Cardiac muscle cell (in vitro differentiated cells and primary cell): ENCODE data around the gene CUX1. TPM values are rescaled to one million over a fixed set of nuclear protein-coding genes. Genes with fewer than 3 reads are reported as not detected.

ENCODE experiments used
- DNase-seq, 2 donors: peaks; one replicate each; pipeline versions ENCODE4 v3.0.0 to v3.0.0-alpha.2; 2010 to 2017; ENCODE audit warnings: low read depth in 1 of 2, low spot score in 1 of 2
- H3K27ac ChIP-seq: fragments of 200-600 bp; sonication (generic); 2 replicates; pipeline ENCODE4 v1.5.1; 2016
- H3K27me3 ChIP-seq: fragments of 200-600 bp; sonication (generic); 2 replicates; pipeline ENCODE4 v1.6.0; 2016; ENCODE audit warnings: control low read depth
- H3K36me3 ChIP-seq: fragments of 200-600 bp; sonication (generic); 2 replicates; pipeline ENCODE4 v1.5.1; 2016; ENCODE audit warnings: control low read depth
- H3K4me1 ChIP-seq: fragments of 200-600 bp; sonication (generic); 2 replicates; pipeline ENCODE4 v1.8.1; 2017; ENCODE audit warnings: low read depth, mild to moderate bottlenecking, mixed run types
- H3K4me3 ChIP-seq: fragments of 200-600 bp; sonication (generic); 2 replicates; pipeline ENCODE4 v1.5.1; 2016; ENCODE audit warnings: mild to moderate bottlenecking
- H3K9me3 ChIP-seq: fragments of 200-600 bp; sonication (generic); 2 replicates; pipeline ENCODE4 v1.5.1; 2017; ENCODE audit warnings: low read depth, mild to moderate bottlenecking, control low read depth
- polyA plus RNA-seq: library from polyadenylated mRNA; unstranded; fragments of >200 nt; fragmentation: Nextera tagmentation; extraction: Ambion mirVana; gene quantifications from 2 replicates; pipeline ENCODE4 v1.2.1, GENCODE V29; 2016
- total RNA-seq: library from RNA; depleted of rRNA; stranded (reverse); fragments of >200 nt; gene quantifications from 2 replicates; pipeline ENCODE4 v1.2.3, GENCODE V29; 2016
- TF ChIP-seq, protein P1 (sequence below): IDR thresholded peaks from 2 replicates; pipeline ENCODE4 v1.5.1; 2012; ENCODE audit warnings: low read depth, mild to moderate bottlenecking, low read length

Gene CUX1
- total and polyA plus RNA-seq, 2 experiments from 2014 or later = 67.7 to 85.3 TPM

DNA sequence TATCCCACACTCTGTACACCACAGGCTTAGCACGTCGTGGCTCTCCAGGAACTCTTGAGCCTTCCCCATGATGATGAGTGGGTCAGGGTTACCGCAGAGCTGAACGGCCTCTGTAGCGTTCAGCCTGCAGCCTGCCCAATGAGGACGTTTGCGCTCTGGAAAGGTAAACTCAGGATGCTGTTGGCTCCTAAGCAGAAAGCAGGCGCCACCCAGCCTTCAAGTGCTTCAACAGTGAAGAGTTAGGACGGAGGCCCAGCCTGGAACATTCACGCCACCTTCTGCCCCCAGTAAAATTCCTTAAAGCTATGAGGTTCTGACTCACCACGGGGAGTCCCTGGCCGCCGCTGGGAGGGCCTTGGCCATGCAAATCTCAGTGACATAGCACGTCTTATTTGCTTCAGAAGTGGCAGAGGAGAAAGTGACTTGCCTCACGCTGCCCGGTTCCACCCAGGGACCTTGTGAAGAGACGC is 307.7 kb downstream of the CUX1 start:
- Histone ChIP-seq H3K27me3 (no peaks in the 10 kb centered on the region), H3K9me3 (no peaks in the 10 kb centered on the region), H3K4me3 (no peak overlapping the region), H3K4me1 (no peaks in the 10 kb centered on the region), H3K27ac (peak overlapping the region; percentile 34), H3K36me3 (peaks cover 7% of the 10 kb centered on the region)
- DNase-seq = peak; percentile 49 to 87
- TF ChIP-seq, protein P1, sequence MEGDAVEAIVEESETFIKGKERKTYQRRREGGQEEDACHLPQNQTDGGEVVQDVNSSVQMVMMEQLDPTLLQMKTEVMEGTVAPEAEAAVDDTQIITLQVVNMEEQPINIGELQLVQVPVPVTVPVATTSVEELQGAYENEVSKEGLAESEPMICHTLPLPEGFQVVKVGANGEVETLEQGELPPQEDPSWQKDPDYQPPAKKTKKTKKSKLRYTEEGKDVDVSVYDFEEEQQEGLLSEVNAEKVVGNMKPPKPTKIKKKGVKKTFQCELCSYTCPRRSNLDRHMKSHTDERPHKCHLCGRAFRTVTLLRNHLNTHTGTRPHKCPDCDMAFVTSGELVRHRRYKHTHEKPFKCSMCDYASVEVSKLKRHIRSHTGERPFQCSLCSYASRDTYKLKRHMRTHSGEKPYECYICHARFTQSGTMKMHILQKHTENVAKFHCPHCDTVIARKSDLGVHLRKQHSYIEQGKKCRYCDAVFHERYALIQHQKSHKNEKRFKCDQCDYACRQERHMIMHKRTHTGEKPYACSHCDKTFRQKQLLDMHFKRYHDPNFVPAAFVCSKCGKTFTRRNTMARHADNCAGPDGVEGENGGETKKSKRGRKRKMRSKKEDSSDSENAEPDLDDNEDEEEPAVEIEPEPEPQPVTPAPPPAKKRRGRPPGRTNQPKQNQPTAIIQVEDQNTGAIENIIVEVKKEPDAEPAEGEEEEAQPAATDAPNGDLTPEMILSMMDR = peak; percentile 37

DNA sequence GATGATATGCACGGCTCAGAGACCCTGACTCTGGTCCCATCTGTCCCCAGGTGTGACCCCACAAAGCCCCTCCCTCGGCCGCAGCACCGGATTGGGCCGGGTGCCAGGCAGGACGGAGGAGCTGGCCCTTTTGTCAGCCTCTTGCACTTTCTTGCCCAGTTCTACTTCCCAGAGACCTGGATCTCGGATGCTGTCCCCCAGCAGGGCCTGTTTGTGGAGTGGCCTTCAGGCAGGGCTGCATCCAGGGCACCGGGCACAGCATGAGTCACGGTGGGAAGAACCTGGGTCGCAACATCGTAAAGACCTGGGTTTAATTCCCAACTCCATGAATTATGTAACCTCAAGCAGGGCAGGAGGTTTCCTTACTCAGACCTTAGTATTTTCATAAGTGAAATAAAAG is 310.9 kb downstream of the CUX1 start:
- no peaks in the 10 kb centered on the region for H3K4me1 ChIP-seq
- H3K27ac ChIP-seq = no peak overlapping the region
- DNase-seq = no peak
- no peaks in the 10 kb centered on the region for H3K9me3 ChIP-seq
- H3K4me3 ChIP-seq = no peak overlapping the region
- H3K27me3 ChIP-seq = no peaks in the 10 kb centered on the region
- TF ChIP-seq, protein P1 = no peak
- H3K36me3 ChIP-seq = peaks cover 7% of the 10 kb centered on the region

DNA sequence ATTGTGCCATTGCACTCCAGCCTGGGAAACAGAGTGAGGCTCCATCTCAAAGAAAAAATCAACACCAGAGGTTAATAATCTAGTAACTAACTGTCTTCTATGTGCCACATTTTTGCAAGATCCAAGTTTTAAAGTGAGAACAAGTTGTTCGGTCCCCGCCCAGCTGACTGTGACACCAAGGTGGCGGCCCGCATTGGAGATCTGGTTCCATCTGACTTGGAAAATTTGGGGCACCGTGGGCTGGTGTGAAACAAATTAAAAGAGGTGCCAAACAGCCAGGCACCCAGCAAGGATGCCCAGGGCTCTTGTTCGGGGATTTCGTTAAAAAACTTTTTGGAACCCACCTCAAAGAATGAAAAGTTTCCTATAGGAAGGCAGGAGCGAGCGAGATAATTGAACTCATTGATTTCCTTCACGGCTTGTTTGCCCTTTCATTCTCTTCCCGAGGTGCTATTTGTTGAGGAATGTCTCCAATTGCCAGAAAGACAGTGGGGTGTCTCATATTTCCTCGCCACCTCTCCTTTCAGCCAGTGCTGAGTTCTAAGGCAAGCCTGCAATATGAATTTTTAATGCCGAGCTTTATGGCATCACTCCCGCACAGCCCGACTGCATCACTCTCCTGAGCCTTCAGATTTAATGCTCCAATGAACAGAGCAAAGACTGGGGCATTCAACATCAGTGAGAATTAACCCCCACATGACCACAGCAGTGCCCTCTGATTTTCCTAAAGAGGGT is 312.4 kb downstream of the CUX1 start:
- Histone ChIP-seq H3K9me3 (no peaks in the 10 kb centered on the region), H3K4me3 (no peak overlapping the region), H3K36me3 (peaks cover 3% of the 10 kb centered on the region), H3K27me3 (no peaks in the 10 kb centered on the region), H3K27ac (no peak overlapping the region), H3K4me1 (no peaks in the 10 kb centered on the region)
- DNase-seq = no peak
- TF ChIP-seq, protein P1 = no peak

DNA sequence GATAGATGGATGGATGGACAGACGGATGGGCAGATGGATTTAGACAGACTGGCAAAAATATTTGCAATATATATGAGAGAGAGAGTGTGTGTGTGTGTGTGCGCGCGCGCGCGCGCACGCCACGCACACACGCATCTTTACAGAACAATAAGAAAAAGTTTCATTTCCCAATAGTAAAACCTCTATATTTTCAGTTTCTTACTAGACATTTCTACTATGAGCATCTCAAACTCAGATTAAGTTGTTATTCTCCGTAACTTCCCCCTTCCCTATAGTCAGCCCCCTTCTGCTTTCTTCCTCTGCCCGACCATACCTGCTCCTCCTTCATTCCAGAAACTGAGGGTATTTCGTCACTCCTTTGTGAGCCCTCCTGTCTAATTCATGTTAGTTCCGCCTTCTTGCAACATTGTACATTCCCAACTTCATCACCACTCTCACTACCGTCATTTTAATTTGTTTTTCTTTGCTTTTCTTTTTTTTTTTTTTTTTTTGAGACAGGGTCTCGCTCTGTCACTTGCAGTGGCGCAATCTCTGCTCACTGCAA is 314.9 kb downstream of the CUX1 start:
- no peaks in the 10 kb centered on the region for H3K27me3 ChIP-seq
- H3K36me3 ChIP-seq = peaks cover 3% of the 10 kb centered on the region
- no peaks in the 10 kb centered on the region for H3K9me3 ChIP-seq
- DNase-seq = no peak
- no peak overlapping the region for H3K4me3 ChIP-seq
- H3K27ac ChIP-seq = no peak overlapping the region
- TF ChIP-seq, protein P1 = no peak
- H3K4me1 ChIP-seq = no peaks in the 10 kb centered on the region

DNA sequence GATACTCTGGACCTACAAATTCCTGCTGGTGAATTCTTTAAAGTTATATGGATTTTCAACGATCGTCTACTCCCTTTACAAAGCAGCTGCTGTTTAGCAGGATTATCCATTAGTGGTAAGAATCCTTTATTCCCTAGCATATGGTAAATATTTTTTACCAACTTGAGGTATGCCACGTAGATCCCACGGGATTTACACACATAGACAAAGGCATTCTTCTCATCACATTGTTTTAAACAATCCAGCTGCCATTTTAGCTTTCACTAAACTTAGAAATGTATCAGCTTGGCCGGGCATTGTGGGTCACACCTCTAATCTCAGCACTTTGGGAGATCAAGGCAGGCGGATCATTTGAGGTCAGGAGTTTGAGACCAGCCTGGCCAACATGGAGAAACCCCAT is 321.2 kb downstream of the CUX1 start:
- Histone ChIP-seq H3K27me3 (no peaks in the 10 kb centered on the region), H3K27ac (no peak overlapping the region), H3K4me3 (no peak overlapping the region), H3K36me3 (no peaks in the 10 kb centered on the region), H3K4me1 (no peaks in the 10 kb centered on the region), H3K9me3 (no peaks in the 10 kb centered on the region)
- TF ChIP-seq, protein P1 = no peak
- DNase-seq = no peak
